Left ventricle myocardium inferior (tissue), 1 donor: Measurements from ENCODE around the gene DNAJB12. TPM values are rescaled to one million over a fixed set of nuclear protein-coding genes. Genes with fewer than 3 reads are reported as not detected.

Source experiments
- DNase-seq: peaks from one replicate; pipeline ENCODE4 v3.0.0-alpha.2; 2020
- H3K27ac ChIP-seq: fragments of 200-600 bp; replicated peaks from 2 replicates; pipeline ENCODE4 v1.8.0; 2021
- H3K27me3 ChIP-seq: fragments of 200-600 bp; 2 replicates; pipeline ENCODE4 v1.8.0; 2021; ENCODE audit warnings: low read depth
- H3K36me3 ChIP-seq: fragments of 200-600 bp; 2 replicates; pipeline ENCODE4 v1.8.0; 2021
- H3K4me1 ChIP-seq: fragments of 200-600 bp; 2 replicates; pipeline ENCODE4 v1.8.0; 2021
- H3K4me3 ChIP-seq: fragments of 200-600 bp; 2 replicates; pipeline ENCODE4 v1.8.0; 2021; ENCODE audit warnings: mild to moderate bottlenecking, moderate library complexity
- H3K9me3 ChIP-seq: fragments of 200-600 bp; replicated peaks from 2 replicates; pipeline ENCODE4 v1.8.0; 2021
- CTCF ChIP-seq: fragments of 200-600 bp; IDR thresholded peaks from 2 replicates; pipeline ENCODE4 v1.8.0; 2021; ENCODE audit warnings: antibody characterized with exemption, mild to moderate bottlenecking, borderline replicate concordance
- intact Hi-C: fragments of 100-400 bp; cut with micrococcal nuclease; formaldehyde crosslinking; loops from one replicate; pipeline ENCODE4 v1.11.0; 2022
- total RNA-seq: library from RNA; stranded (reverse); fragmentation: NEBNext Ultra II Directional; extraction: Animal tissue kit (Norgen Biotek cat#: 25700); gene quantifications from one replicate; pipeline ENCODE4 v1.2.1, GENCODE V29; 2021
- donor health status: DM: no; HTN: yes; CAD: no; lungs with severe emphysema.

DNAJB12 gene
- total RNA-seq, 1 donor from 2014 or later = 25.6 TPM

GRCh38 chr10:72323771-72324191 lies 30.9 kb downstream of the DNAJB12 start:
- Histone ChIP-seq H3K9me3 (no peaks in the 10 kb centered on the region), H3K27me3 (no peaks in the 10 kb centered on the region), H3K27ac (no peak overlapping the region), H3K4me1 (peaks cover 68% of the 10 kb centered on the region), H3K4me3 (no peak overlapping the region), H3K36me3 (no peaks in the 10 kb centered on the region)
- no peak for DNase-seq
- intact Hi-C loops = loop anchor here (10.0 kb wide), 1 partner anchor 49 kb away; the partner anchor contains the start of gene DDIT4
- no peak for TF ChIP-seq CTCF

- Histone ChIP-seq H3K9me3 (no peaks in the 10 kb centered on the region), H3K27me3 (no peaks in the 10 kb centered on the region), H3K4me1 (peaks cover 68% of the 10 kb centered on the region), H3K36me3 (no peaks in the 10 kb centered on the region), H3K27ac (no peak overlapping the region), H3K4me3 (no peak overlapping the region)
- intact Hi-C loops = loop anchor here (10.0 kb wide), 1 partner anchor 48 kb away; the partner anchor contains the start of gene DDIT4
- no peak for DNase-seq
- TF ChIP-seq CTCF = no peak
Observed at GRCh38 chr10:72323108-72323749, 31.5 kb downstream of the DNAJB12 start.

GRCh38 chr10:72322280-72323058 lies 32.2 kb downstream of the DNAJB12 start:
- DNase-seq = no peak
- peaks cover 68% of the 10 kb centered on the region for H3K4me1 ChIP-seq
- intact Hi-C loops = loop anchor here (10.0 kb wide), 1 partner anchor 48 kb away; the partner anchor contains the start of gene DDIT4
- TF ChIP-seq CTCF = no peak
- no peaks in the 10 kb centered on the region for H3K36me3 ChIP-seq
- H3K4me3 ChIP-seq = no peak overlapping the region
- H3K27me3 ChIP-seq = no peaks in the 10 kb centered on the region
- H3K9me3 ChIP-seq = no peaks in the 10 kb centered on the region
- no peak overlapping the region for H3K27ac ChIP-seq

GRCh38 chr10:72322030-72322279 lies 32.8 kb downstream of the DNAJB12 start:
- intact Hi-C loops = loop anchor here (10.0 kb wide), 1 partner anchor 47 kb away; the partner anchor contains the start of gene DDIT4
- TF ChIP-seq CTCF = no peak
- Histone ChIP-seq H3K27ac (no peak overlapping the region), H3K4me3 (no peak overlapping the region), H3K36me3 (no peaks in the 10 kb centered on the region), H3K27me3 (no peaks in the 10 kb centered on the region), H3K9me3 (no peaks in the 10 kb centered on the region), H3K4me1 (peaks cover 68% of the 10 kb centered on the region)
- no peak for DNase-seq

GRCh38 chr10:72321248-72322029 lies 33.3 kb downstream of the DNAJB12 start:
- H3K36me3 ChIP-seq = no peaks in the 10 kb centered on the region
- H3K27ac ChIP-seq = peak overlapping the region; percentile 91
- TF ChIP-seq CTCF = no peak
- intact Hi-C loops = loop anchor here (10.0 kb wide), 1 partner anchor 47 kb away; the partner anchor contains the start of gene DDIT4
- H3K27me3 ChIP-seq = no peaks in the 10 kb centered on the region
- H3K4me3 ChIP-seq = no peak overlapping the region
- DNase-seq = no peak
- H3K9me3 ChIP-seq = no peaks in the 10 kb centered on the region
- H3K4me1 ChIP-seq = peaks cover 70% of the 10 kb centered on the region
